Gastrocnemius medialis (tissue), 4 donors: ENCODE results near the gene EPDR1.

Experiments
- CTCF ChIP-seq, 5 experiments: fragments of 450-650 bp in 3 of 5; fragments of 200-600 bp in 2 of 5; sonication (generic) in 2 of 5; IDR thresholded peaks in 4 of 5; conservative IDR thresholded peaks in 1 of 5; 1 replicate in 4 of 5; 2 replicates in 1 of 5; pipeline ENCODE4 v1.5.1; 2016 to 2019; ENCODE audit warnings: antibody characterized with exemption in 5 of 5, mild to moderate bottlenecking in 3 of 5, moderate library complexity in 3 of 5
- POLR2A ChIP-seq, 2 donors: fragments of 450-650 bp; IDR thresholded peaks; one replicate each; pipeline ENCODE4 v1.6.1; 2017; ENCODE audit warnings: antibody characterized with exemption in 2 of 2, mild to moderate bottlenecking in 2 of 2, moderate library complexity in 2 of 2

GRCh38 chr7:37957221-37957970 lies 37.0 kb downstream of the EPDR1 start:
- TF ChIP-seq POLR2A (IDR thresholded peaks at IDR 0.05) (no peak), CTCF (IDR thresholded peaks at IDR 0.05 in 4 of 5, conservative IDR thresholded peaks at IDR 0.05 in 1 of 5) (no peak)
